GM19455 (cell line): ENCODE results near the gene DPEP1.

Source experiments
- ATAC-seq: cut with Tn5 transposase; IDR thresholded peaks from one replicate; pipeline ENCODE4 v1.9.1; 2021; ENCODE audit not compliant: unreplicated experiment

DPEP1 gene

DNA sequence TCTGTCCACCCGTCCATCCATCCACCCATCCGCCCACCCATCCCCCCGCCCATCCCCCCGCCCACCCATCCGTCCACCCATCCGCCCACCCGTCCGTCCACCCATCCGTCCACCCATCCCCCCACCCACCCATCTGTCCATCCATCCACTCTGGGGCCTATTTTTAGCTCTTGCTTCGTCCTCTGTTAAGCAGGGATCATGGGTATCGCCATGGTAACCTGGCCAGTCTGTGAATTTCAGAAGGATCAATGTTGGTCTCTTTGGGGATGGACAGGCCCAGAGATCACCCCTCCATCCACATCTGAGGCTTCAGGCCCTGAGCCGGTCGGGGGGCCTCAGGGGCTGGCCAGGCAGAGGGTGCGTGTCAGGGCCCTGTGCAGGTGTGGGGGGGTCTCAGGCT lies 15.2 kb upstream of the DPEP1 start:
- ATAC-seq = no peak

DNA sequence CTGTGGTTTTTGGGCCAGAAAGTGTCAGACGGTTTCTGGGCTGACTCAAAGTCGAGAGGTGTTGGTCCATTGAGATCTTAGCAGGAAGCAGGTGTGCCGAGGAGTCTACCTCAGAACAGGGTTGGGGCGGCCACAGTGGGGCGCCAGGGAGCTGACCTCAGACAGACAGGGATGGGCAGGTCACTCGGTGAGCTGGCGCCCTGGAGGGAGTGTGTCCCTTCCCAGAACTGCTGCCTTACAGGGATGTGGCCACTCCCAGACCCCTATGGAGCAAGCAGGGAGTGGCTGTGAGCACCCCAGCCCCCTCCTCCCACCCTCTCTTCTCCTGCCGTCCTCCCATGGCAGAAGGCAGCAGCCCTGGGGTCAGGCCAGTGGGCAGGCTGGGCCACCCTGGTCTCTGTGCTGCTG lies 14.0 kb upstream of the DPEP1 start:
- ATAC-seq = no peak

DNA sequence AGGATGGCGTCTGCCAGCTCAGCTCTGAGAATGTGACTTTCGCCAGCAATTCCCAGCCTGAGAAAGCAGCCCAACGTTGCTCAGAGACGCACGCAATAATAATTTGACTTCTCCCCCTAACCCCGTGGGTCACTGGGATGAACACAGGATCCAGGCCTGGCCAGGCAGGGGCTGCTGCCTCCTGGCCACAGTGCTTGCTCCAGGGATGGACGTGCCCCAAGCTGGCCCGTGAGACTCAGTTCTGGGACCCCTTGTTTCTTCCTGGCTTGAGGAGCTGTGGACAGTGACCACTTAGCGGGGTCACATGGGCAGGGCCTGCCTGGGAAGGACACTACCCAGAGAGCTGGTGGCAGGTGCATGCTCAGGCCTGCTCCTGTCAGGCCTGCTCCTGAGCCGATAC lies 13.5 kb upstream of the DPEP1 start:
- no peak for ATAC-seq

DNA sequence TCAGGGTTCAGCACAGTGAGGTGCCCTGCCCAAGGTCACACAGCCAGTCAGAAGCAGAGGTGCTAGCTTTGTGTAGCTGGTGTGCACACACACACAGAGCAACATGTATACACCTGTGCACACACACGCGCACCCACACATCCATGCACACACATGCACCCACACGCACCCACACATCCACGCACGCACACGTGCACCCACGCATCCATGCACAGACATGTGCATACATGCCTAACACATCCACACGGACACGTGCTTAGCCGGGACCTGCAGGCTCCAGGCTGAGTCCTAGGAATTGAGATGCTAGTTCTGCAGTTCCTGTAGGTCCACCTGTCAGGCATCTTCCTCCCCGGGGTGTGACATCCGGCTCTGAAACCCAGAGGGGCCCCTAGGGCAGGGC lies 13.0 kb upstream of the DPEP1 start:
- no peak for ATAC-seq

DNA sequence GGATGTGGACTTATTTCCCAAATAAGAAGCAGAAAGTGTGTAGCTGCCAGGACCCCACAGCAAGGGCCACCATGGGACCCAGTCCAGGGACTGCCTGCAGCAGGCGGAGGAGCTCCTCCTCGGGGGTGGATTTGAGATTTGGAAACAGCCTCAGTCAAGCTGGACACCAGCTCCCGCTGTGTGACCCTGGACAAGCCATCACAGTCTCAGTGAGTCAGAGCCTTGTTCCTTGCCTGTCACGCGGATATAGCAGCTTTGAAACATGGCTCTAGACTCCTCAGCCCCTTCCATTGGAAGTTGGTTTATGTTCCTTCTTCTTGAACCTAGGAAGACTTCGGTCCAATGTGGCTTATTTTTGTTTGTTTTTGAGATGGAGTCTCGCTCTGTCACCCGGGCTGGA lies 12.5 kb upstream of the DPEP1 start:
- no peak for ATAC-seq

DNA sequence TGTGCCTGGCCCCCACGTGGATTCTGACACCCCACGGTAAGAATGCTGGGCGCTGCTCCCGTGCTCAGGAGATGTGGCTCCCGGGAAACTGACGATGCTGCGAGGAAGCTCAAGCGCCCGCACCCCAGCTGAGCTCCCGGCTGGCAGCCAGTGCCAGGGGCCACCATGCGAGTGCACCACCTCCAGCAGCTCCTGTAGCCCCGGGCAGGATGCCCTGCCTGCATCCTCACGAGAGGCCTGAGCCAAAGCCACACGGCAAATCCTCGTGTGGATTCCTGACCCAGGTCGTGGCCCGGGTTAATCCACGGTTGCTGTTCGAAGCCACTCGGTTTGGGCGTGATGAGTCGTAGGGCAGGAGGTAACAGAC lies 11.6 kb upstream of the DPEP1 start:
- ATAC-seq = no peak

DNA sequence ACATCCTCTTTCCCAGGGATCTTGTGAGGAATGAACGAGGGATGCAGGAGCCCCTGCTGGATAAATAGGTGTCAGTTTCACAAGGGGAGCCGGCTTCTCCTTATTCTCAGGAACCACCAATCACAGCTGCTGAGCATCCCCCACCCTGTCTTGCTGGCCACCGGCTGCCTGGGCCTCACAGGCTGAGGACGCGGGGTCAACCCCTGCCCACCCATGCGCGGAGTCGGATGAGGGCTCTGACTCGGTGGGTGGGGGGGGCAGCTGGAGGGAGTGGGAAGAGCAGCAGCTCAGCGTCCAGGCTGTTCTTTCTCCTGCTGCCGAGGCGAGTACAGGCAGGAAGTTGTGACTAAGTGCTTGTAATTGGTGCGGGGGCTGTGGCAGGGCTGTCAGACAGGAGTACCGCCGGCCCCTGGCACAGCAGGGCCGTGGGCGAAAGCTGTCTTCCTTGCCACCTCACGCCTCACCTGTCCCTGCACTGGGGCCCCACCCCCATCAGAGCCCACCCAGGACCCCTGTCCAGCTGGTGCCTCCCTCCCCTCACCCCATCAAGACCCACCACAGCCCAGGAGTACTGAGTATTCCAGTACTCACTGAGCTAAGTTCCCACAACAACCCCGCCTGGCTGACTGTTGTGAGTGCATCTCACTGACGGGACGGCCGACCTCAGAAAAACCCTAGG lies 11.0 kb upstream of the DPEP1 start:
- ATAC-seq = no peak

DNA sequence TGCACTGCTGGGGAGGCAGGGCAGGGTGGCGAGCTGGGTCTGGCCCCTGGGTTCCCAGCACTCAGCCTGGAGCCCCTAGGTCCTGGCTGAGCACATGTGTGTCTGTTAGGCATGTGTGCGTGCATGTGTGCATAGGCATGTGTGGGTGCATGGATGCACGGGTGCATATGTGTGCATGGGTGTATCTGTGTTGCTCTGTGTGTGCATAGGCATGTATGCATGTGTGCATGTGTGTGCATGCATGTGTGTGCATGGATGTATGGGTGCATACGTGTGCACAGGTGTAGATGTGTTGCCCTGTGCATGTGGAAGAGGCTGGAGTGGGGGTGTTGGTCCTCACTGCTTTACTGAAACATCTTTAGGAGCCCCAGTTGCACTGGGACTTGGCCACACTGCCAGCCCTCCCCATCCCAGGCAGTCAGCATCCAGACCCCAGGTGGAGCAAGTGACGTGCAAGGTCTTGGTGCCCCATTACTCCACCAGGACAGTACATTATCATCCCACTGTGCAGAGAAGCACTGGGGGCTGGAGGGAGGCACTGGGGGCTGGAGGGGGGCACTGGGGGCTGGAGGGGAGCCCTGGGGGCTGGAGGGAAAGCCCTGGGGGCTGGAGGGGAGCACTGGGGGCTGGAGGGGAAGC lies 10.4 kb upstream of the DPEP1 start:
- no peak for ATAC-seq

DNA sequence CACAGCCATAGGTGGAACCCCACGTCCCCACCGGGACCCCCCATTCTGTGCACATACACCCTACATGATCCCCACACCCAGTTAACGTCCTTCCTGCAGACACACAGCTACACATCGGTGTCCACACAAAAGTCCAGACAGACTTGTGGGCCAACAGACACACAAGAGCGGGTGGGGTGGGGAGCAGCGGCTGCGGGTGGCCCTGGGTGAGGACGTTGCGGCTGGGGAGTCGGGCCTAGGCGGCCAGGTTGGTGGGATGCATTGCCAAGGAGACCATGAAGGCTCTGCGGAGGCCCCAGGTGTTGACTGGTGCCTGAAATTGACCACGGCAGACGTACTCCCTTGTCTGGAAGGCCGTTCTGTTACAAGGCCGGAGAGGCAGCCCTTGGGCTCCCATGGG lies 8.7 kb upstream of the DPEP1 start:
- ATAC-seq = no peak

DNA sequence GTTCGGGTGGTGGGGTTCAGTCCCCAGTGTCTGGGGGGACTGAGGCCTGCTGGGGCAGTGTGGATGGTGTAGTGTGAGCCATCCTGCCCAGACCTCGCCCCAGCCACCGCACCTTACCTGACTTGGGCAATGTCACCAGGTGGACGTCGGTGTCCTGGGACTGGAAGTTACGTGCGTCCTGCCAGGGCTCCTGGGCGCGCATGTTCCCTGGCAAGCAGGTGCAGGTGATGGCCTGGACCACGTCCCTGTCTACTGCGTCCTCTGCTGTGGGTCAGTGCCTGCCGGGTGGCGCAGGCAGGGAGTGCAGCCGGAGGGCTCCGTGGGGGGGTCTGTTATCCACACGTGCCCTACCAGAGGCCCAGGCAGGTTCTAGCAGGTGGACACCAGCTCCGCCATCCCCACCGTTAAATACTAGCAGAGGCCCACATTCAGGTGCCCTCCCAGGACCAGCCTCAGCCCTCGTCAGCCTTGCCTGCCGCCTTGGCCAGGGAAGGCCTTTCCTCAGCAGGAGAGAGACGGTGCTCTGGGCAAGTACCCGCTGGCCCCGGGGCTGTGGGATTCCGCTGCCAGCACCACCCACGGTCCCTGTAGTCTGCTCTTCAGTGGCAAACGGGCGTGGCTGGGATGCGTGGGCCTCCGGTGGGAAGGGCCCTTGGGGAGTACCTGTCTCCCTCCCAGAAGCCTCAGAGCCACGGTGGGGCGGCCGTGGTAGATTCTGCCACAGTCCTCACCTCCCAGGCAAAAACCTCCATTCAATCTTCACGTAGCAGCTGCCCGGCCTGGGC lies 8.1 kb upstream of the DPEP1 start:
- ATAC-seq = no peak

DNA sequence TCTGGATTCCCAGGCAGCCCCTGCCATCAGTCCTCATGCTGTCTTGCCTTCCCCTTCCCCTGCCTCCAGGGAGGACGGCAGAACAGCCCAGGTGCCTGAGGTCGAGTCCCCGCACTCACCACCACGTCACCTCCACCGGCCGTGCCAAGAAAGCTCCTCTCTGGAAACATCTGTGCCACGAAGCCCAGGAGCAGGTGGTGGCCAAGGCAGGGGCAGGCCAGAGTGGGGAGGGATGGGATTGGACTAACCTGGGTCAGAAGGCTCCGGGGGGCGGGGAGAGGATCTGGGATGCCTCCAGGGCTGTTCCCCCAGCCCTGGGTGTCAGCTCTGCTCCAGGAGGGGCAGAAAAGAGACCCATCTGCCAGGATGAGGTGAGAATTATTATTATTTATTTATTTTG lies 7.4 kb upstream of the DPEP1 start:
- no peak for ATAC-seq

DNA sequence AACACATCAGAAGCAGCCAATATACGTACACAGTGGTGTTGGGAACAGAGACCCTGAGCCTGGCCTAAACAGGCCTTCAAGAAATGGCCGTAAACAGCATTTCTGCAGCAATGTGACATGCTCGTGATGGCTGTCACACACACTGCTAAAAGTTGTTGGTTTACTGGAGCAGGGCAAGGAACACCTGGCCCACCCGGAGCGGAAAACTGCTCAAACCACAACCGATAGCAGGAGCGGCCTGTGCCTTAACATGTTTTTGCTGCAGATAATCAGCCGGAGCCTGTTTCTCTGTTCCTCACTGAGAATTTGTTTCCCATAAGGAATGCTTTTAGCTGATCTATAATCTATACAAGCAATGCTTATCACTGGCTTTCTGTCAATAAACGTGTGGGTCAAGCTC lies 6.0 kb upstream of the DPEP1 start:
- no peak for ATAC-seq

DNA sequence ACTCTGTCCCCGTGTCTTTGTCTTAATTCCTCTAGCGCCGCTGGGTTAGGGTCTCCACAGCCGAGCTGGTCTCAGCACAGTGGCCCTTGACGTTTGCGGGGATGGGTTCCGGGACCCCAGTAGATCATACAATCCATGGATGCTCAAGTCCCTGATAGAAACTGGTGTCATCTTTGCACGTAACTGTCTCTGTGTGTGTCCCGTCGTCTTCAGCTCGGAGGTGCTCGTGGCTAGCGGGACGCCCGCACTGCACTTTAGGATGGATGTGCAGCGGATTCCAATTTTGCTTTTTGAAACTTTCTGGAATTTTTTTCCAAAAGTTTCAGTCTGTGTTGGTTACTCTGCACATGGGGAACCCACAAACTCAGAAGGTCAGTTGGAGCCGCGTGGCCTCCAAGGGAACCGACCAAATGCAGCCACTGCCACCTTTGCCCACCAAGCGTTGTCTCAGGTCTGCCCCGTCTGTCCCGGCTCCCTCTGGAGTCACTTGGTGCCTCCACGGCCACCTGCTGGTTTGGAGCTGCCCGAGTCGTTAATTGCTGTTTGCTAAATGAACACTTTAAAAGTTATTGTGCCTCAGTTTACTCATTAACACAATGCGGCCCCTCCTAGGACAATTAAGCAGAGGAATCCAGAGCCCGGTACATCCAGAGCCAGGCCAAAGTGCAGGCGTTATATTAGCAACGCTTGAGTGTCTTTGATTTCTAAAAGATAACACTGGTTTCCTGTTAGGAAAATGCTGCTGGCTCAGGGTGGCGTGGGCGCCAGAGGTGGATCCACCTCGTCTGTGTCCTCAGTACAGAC lies 5.3 kb upstream of the DPEP1 start:
- ATAC-seq = no peak

DNA sequence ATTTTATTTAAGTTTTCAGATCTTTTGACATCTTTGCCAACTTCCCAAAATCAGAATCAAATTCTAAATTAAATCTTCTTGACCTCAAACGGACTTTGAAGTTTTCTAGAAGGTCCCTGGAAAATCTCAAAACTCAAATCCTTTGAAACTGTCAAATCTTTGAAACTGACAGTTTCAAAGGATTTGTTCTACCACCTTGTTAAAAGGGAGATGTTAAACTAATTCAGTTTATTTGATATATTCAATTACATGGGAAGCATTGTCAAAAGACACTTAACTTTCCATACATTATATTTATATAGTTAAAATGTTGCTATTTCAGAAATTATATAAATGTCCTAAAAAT lies 3.4 kb upstream of the DPEP1 start:
- ATAC-seq = no peak

DNA sequence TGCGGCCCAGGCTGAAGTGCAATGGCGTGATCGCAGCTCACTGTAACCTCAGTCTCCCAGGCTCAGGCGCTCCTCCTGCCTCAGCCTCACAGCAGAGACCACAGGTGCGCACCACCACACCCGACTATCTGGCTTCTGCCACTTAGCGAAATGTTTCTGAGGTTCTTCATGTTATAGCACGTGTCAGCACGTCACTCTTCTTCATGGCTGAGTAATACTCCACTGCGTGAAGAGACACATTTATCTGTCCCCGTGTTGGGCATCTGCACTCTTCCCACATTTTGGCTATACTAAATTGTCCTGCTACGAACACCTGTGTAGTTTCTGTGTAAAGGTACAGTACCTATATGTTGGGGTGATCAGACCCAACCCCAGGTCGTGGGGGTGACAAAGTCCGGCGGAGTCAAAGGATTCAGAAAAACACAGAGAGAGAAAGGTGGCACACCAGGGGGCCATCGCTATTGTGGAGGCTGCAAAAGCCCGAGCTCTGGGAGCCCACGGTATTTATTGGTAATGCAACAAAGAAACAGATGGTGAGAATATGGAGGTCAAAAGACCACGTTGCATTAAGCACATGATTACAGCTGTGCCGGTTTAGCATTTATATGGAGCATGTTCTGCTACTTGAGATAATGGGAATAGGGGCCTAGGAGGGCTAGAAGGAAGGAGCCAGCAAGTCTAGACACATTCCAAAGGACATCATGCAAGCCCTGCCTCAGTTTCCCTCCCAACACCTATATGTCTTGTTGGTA lies 851 bp upstream of the DPEP1 start:
- no peak for ATAC-seq

DNA sequence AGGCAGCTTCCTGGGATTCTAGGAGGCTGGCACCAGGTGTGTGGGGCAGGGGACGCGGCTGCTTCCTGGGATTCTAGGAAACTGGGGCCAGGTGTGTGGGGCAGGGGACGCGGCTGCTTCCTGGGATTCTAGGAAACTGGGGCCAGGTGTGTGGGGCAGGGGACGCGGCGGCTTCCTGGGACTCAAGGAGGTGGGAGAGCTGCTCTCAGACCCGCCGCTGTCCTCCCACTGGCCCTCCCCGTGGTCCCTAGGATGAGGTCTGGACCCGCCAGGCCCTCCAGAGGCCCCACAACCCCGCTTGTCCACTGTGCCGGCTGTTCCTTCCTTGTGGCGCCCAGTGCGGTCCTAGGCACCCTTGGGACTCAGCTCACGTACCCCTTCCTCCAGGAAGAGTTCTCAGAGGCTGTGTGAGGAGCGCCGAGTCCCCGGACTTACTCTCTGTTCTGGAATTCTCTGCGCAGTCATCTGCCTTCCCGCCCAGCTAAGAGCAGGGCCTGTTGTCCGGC lies 565 bp downstream of the DPEP1 start:
- ATAC-seq = no peak

DNA sequence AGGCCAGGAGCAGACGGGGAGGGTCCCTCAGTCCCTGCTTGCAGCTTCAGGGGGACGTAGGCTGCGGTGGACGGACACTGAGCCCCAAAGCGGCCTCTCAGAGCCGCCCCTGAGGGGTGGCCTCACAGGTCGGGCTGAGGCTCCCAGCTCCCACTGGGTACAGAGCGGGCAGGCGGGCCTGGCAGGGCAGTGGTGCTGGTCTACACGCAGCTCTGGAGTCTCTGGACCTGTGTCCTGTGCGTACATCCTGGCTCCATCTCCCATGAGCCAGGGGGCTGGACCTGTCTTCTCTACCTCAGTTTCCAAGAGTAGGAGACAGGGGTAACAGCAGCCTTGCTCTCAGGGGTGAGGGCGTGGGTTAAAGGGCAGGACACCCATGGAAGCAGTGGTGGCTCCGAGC lies 1.7 kb downstream of the DPEP1 start:
- no peak for ATAC-seq

DNA sequence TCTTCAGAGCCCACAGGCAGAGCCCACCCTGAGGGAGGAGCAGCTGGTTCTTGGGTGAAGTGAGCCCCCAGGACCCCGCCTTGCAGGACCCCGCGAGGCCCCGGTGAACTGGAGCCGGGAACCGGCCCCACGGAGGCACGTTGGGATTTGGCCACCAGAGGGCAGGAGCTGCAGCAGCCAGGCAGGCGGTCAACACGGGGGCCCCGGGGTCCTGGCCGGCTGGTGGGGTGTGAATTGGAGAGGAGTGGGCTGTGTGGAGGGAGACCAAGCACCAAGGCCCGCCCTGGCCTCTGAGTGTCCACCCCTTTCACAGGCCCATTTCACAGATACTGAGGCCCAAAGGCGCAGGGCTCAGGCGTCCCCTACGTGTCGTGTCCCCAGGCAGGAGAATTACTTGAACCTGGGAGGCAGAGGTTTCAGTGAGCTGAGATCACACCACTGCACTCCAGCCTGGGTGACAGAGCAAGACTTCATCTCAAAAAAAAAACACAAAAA lies 2.2 kb downstream of the DPEP1 start:
- ATAC-seq = no peak

DNA sequence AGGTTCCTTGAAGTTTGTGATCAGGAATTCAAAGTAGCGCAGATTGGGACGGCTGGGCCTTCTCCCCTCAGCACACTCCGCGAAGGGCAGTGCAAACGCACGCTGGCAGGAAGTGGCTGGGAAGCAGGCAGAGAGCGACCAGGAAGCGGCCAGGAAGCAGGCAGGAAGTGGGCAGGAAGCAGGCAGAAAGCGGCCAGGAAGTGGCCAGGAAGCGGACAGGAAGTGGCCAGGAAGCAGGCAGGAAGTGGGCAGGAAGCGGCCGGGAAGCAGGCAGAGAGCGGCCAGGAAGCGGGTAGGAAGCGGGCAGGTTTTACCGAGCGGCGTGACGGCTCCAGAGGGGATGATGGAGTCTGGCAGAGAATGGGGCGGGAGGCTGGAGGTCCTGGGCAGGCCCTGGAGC lies 3.2 kb downstream of the DPEP1 start:
- ATAC-seq = no peak

DNA sequence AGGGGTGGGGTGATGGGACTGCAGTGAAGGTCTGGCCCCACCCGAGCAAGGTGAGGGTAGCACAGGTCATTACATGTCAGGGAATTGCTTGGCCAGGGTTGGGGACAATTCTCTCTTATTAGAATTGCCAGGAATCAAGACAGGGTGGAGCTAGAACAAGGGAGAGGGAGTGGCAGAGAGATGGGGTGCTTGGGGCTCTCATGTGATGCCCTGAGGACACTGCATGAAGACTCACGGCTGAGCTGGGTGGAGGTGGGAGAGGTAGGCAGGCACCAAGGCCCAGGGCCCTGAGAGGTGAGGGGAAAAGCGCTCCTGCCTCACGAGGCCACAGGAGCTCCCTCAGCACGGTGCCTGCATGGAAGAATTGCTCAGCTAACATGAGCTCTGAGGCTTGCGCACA lies 3.6 kb downstream of the DPEP1 start:
- ATAC-seq = no peak
